ENCODE results near the gene PARVA.

PARVA gene

DNA sequence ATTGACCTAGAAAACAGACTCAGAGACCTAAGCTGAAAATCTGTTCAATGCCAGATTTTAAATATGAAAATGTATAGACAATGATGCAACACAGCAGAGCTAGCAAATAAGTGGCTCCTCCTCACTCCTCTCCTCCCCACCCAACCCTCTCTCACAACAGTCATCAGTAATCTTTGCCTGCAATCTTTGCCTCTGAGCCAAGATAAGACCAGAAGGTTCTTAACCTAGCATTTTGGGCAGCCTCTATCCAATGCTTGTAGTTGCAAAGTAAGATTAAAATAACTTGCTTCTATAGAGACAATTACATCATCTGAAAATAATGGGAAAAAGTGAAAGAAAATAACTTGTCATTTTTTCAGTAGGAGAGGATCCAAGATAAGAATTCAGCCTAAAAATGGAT is 117.3 kb downstream of the PARVA start:
- Histone ChIP-seq H3K4me3 (ENCODE audit: insufficient read depth, low read depth, low read length, poor library complexity, severe bottlenecking) (no peak overlapping the region), H3K9me3 (ENCODE audit: control insufficient read depth, low read length) (no peaks in the 10 kb centered on the region), H3K27me3 (replicated peaks; ENCODE audit: control insufficient read depth, insufficient read depth, low read length, poor library complexity, severe bottlenecking) (no peaks in the 10 kb centered on the region), H3K27ac (ENCODE audit: insufficient read depth, low read length, poor library complexity, severe bottlenecking) (no peak overlapping the region), H3K36me3 (ENCODE audit: control insufficient read depth, insufficient read depth, low read length) (no peaks in the 10 kb centered on the region), H3K4me1 (ENCODE audit: control insufficient read depth, insufficient read depth, low read length, poor library complexity, severe bottlenecking) (no peaks in the 10 kb centered on the region)
- DNase-seq, result no peak

DNA sequence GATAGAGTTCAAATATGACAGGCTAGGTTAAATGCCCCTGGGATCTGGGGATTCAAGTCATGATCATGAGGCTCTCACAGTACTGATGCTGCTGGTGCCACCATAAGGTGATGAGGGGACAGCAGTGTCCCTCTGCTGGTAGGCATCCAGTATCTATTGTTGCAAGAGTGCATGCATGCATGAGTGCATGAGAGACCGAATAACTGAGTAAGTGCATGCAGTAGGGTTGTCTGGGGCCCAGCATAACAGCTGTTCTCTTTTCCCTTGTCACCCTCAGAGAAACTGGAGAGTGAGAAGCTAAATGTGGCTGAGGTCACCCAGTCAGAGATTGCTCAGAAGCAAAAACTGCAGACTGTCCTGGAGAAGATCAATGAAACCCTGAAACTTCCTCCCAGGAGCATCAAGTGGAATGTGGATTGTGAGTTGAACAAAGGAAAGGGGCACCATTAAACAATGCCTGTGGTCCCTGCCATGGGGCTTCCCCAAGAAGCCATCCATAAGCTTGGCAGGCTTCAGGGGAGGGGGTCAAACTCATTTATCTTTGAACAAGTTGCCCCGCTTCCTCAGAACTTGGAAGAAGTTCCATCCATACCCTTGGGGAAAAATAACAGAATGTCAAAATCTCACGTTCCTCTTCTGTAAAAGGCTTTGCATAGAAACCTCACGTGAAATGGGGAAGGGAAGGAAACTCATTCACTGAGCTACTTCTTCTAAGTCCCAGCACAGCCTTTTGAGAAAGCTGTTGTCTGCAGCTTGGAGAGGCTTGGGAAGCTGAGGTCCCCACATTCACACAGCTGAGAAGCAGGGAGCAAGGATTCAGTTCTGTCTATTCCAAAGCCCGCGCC is 119.0 kb downstream of the PARVA start:
- Histone ChIP-seq H3K4me3 (ENCODE audit: insufficient read depth, low read depth, low read length, poor library complexity, severe bottlenecking) (no peak overlapping the region), H3K27me3 (replicated peaks; ENCODE audit: control insufficient read depth, insufficient read depth, low read length, poor library complexity, severe bottlenecking) (no peaks in the 10 kb centered on the region), H3K4me1 (ENCODE audit: control insufficient read depth, insufficient read depth, low read length, poor library complexity, severe bottlenecking) (no peaks in the 10 kb centered on the region), H3K27ac (ENCODE audit: insufficient read depth, low read length, poor library complexity, severe bottlenecking) (no peak overlapping the region), H3K36me3 (ENCODE audit: control insufficient read depth, insufficient read depth, low read length) (no peaks in the 10 kb centered on the region), H3K9me3 (ENCODE audit: control insufficient read depth, low read length) (no peaks in the 10 kb centered on the region)
- no peak for DNase-seq

DNA sequence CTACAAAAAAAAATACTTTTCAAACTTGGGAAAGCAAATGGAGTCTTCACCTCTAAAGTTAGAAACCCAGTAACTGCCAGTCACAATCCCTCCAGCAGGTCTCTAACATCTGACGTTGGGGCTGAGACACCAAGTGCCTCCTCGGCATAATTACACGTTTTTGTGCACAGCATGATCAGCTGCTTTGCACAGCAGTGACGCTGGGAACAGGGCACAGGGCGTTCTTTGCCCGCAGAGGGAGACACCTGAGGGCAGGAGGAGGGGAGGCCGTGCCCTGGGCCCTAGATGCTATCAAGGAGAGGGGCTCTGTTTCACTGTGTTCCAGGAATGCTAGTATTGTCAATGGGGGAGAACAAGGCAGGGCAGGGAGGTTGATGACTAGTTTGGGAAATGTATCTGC is 120.1 kb downstream of the PARVA start:
- Histone ChIP-seq H3K4me1 (ENCODE audit: control insufficient read depth, insufficient read depth, low read length, poor library complexity, severe bottlenecking) (no peaks in the 10 kb centered on the region), H3K36me3 (ENCODE audit: control insufficient read depth, insufficient read depth, low read length) (no peaks in the 10 kb centered on the region), H3K27me3 (replicated peaks; ENCODE audit: control insufficient read depth, insufficient read depth, low read length, poor library complexity, severe bottlenecking) (no peaks in the 10 kb centered on the region), H3K27ac (ENCODE audit: insufficient read depth, low read length, poor library complexity, severe bottlenecking) (no peak overlapping the region), H3K4me3 (ENCODE audit: insufficient read depth, low read depth, low read length, poor library complexity, severe bottlenecking) (no peak overlapping the region), H3K9me3 (ENCODE audit: control insufficient read depth, low read length) (no peaks in the 10 kb centered on the region)
- DNase-seq, result no peak

DNA sequence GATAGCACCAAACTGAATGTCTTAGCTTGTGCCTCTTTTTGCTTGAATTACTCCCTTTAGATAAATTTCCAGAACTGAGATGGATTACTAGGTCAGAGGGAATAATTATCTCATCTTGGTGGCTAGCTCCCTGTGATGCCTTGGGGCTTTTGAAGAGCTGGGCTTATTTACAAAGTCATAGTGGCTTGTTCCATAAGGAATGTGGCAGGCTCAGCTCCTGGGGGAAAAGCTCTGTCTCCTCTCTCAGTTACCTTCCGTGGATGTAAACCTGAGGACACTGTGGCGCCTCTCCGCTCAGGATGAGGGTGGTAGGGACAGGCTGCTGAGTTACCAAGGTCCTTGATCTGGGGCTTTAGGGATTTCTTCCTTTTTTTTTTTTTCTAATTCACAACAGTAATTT is 121.7 kb downstream of the PARVA start:
- H3K4me1 ChIP-seq (ENCODE audit: control insufficient read depth, insufficient read depth, low read length, poor library complexity, severe bottlenecking), result no peaks in the 10 kb centered on the region
- H3K4me3 ChIP-seq (ENCODE audit: insufficient read depth, low read depth, low read length, poor library complexity, severe bottlenecking), result no peak overlapping the region
- no peaks in the 10 kb centered on the region for H3K27me3 ChIP-seq (replicated peaks; ENCODE audit: control insufficient read depth, insufficient read depth, low read length, poor library complexity, severe bottlenecking)
- H3K36me3 ChIP-seq (ENCODE audit: control insufficient read depth, insufficient read depth, low read length), result no peaks in the 10 kb centered on the region
- H3K9me3 ChIP-seq (ENCODE audit: control insufficient read depth, low read length), result no peaks in the 10 kb centered on the region
- H3K27ac ChIP-seq (ENCODE audit: insufficient read depth, low read length, poor library complexity, severe bottlenecking), result no peak overlapping the region
- DNase-seq, result no peak

DNA sequence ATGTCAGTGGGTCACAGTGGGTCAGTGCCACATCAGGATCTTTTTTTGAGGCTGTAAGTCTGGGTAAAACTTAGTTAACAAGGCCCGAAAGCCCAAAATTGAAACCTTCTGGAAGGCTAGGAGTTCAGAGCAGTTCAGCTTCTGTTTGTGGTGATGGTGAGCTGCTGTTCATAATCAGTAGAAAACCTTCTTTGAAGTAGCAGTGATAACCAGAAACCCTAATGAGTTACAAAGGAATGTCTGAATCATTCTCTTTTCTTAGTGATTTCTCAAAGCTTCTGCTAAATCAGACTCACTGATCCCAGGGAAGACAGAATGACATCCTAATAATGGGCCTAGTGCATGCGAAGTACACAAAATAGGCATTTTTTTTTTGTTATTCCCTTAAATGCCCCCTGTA is 124.7 kb downstream of the PARVA start:
- no peak overlapping the region for H3K27ac ChIP-seq (ENCODE audit: insufficient read depth, low read length, poor library complexity, severe bottlenecking)

DNA sequence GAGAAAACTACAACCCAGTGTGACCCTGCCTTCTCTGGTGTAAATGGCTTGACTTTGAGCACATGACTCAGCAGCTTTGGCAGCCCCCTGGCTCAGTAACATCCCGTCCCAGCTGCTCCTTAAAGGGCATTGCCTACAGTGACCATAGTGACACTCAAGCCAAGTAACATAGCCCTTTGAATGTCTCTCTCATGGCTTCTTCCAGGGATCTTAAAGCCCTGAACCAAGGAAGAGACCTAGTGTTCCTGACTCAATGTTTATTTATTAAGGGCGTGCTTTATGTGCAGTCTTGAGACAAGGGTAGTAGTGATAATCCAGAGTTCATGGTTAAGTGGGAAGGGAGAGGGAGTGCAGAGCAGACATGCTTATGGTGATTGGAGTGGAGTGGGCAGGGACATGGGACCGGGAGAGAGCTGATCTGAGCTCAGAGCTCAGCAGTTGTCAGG is 125.7 kb downstream of the PARVA start:
- H3K9me3 ChIP-seq (ENCODE audit: control insufficient read depth, low read length), result no peaks in the 10 kb centered on the region
- H3K27me3 ChIP-seq (replicated peaks; ENCODE audit: control insufficient read depth, insufficient read depth, low read length, poor library complexity, severe bottlenecking), result no peaks in the 10 kb centered on the region
- no peak overlapping the region for H3K4me3 ChIP-seq (ENCODE audit: insufficient read depth, low read depth, low read length, poor library complexity, severe bottlenecking)
- no peaks in the 10 kb centered on the region for H3K4me1 ChIP-seq (ENCODE audit: control insufficient read depth, insufficient read depth, low read length, poor library complexity, severe bottlenecking)
- H3K27ac ChIP-seq (ENCODE audit: insufficient read depth, low read length, poor library complexity, severe bottlenecking), result no peak overlapping the region
- DNase-seq, result no peak
- no peaks in the 10 kb centered on the region for H3K36me3 ChIP-seq (ENCODE audit: control insufficient read depth, insufficient read depth, low read length)

More for the DNA sequence above, 124.7 kb downstream of the PARVA start:
- no peaks in the 10 kb centered on the region for H3K27me3 ChIP-seq (replicated peaks; ENCODE audit: control insufficient read depth, insufficient read depth, low read length, poor library complexity, severe bottlenecking)
- H3K4me3 ChIP-seq (ENCODE audit: insufficient read depth, low read depth, low read length, poor library complexity, severe bottlenecking), result no peak overlapping the region
- DNase-seq, result no peak
- H3K36me3 ChIP-seq (ENCODE audit: control insufficient read depth, insufficient read depth, low read length), result no peaks in the 10 kb centered on the region
- H3K9me3 ChIP-seq (ENCODE audit: control insufficient read depth, low read length), result no peaks in the 10 kb centered on the region
- H3K4me1 ChIP-seq (ENCODE audit: control insufficient read depth, insufficient read depth, low read length, poor library complexity, severe bottlenecking), result no peaks in the 10 kb centered on the region

DNA sequence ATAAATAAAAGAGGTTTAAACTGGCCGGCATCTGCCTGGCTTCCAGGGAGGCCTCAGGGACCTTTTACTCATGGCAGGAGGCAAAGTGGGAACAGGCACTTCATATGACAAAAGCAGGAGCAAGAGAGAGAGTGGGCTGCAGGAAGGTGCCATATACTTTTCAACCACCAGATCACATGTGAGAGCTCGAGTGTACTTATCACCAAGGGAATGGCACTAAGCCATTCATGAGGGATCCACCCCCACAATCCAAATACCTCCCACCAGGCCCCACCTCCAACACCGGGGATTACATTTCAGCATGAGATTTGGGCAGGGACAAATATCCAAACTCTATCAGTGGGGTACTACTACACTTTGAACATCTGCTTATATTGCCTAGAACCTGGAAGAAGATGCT is 126.5 kb downstream of the PARVA start:
- Histone ChIP-seq H3K27me3 (replicated peaks; ENCODE audit: control insufficient read depth, insufficient read depth, low read length, poor library complexity, severe bottlenecking) (no peaks in the 10 kb centered on the region), H3K4me1 (ENCODE audit: control insufficient read depth, insufficient read depth, low read length, poor library complexity, severe bottlenecking) (no peaks in the 10 kb centered on the region), H3K27ac (ENCODE audit: insufficient read depth, low read length, poor library complexity, severe bottlenecking) (no peak overlapping the region), H3K9me3 (ENCODE audit: control insufficient read depth, low read length) (no peaks in the 10 kb centered on the region), H3K36me3 (ENCODE audit: control insufficient read depth, insufficient read depth, low read length) (no peaks in the 10 kb centered on the region), H3K4me3 (ENCODE audit: insufficient read depth, low read depth, low read length, poor library complexity, severe bottlenecking) (no peak overlapping the region)
- no peak for DNase-seq

DNA sequence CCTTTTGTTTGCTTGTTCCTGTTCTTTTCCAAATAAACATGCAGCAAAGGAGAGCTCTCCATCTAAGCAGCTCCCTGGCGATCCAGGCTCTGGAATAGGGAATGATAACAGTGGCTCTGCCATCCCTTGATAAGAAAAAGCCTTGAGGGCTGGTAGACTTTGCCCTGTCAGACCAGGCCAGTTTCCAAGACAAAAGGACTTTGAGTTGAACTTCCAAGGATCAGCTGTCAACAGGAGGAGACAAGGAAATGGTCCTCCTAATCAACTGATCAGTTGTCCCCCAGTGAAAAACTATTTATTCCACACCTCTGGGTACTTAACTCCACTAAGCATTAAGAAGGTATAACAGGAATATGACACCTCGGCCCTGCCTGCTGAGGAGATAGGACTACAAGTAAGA is 127.8 kb downstream of the PARVA start:
- no peaks in the 10 kb centered on the region for H3K27me3 ChIP-seq (replicated peaks; ENCODE audit: control insufficient read depth, insufficient read depth, low read length, poor library complexity, severe bottlenecking)
- no peak for DNase-seq
- H3K9me3 ChIP-seq (ENCODE audit: control insufficient read depth, low read length), result no peaks in the 10 kb centered on the region
- no peak overlapping the region for H3K4me3 ChIP-seq (ENCODE audit: insufficient read depth, low read depth, low read length, poor library complexity, severe bottlenecking)
- no peak overlapping the region for H3K27ac ChIP-seq (ENCODE audit: insufficient read depth, low read length, poor library complexity, severe bottlenecking)
- no peaks in the 10 kb centered on the region for H3K4me1 ChIP-seq (ENCODE audit: control insufficient read depth, insufficient read depth, low read length, poor library complexity, severe bottlenecking)
- no peaks in the 10 kb centered on the region for H3K36me3 ChIP-seq (ENCODE audit: control insufficient read depth, insufficient read depth, low read length)

DNA sequence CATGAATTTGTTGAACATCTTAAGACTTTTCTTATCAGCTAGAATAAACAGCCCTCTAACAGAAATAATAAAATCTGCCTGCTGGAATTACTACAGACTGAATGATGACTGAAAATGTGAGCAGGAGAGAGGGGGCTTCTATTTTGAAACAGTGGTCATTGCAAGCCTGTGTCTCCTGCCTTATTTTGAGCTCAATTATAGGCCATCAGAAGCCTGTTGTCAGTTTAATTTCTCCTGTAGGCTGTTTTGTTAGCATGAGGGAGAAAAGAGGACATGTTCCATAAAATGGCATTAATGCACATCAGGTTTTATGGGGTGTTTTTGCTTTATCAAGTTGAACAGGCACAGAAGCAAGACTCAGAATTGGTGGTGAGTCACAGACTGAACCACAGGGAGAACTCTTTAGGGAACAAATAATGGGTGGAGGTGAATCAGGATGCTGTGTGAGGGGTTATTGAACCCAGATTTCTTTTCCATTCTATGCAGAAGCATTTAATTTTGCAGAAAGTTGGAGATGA is 129.1 kb downstream of the PARVA start:
- H3K4me3 ChIP-seq (ENCODE audit: insufficient read depth, low read depth, low read length, poor library complexity, severe bottlenecking), result no peak overlapping the region
- H3K27me3 ChIP-seq (replicated peaks; ENCODE audit: control insufficient read depth, insufficient read depth, low read length, poor library complexity, severe bottlenecking), result no peaks in the 10 kb centered on the region
- H3K4me1 ChIP-seq (ENCODE audit: control insufficient read depth, insufficient read depth, low read length, poor library complexity, severe bottlenecking), result no peaks in the 10 kb centered on the region
- H3K9me3 ChIP-seq (ENCODE audit: control insufficient read depth, low read length), result no peaks in the 10 kb centered on the region
- no peak for DNase-seq
- H3K36me3 ChIP-seq (ENCODE audit: control insufficient read depth, insufficient read depth, low read length), result no peaks in the 10 kb centered on the region
- H3K27ac ChIP-seq (ENCODE audit: insufficient read depth, low read length, poor library complexity, severe bottlenecking), result no peak overlapping the region

DNA sequence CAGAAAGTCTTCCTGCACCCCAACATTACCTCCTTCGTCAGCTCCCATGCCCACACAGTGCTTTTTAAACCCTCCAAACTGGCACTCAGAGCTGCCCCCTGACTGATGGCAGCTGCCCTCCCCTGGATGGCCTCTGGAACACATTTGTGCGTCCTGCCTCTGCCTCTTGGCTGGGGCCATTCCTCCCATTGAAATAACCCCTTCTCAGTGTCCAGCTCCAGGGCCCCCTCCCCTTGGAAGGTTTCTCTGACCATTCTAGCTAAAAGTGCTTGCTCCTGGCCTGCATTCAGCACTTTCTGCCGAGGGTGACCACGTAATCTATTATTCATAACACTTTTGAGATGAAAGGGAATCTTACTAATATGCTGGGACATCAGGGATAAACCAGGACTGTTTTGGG is 130.0 kb downstream of the PARVA start:
- Histone ChIP-seq H3K27me3 (replicated peaks; ENCODE audit: control insufficient read depth, insufficient read depth, low read length, poor library complexity, severe bottlenecking) (no peaks in the 10 kb centered on the region), H3K36me3 (ENCODE audit: control insufficient read depth, insufficient read depth, low read length) (no peaks in the 10 kb centered on the region), H3K27ac (ENCODE audit: insufficient read depth, low read length, poor library complexity, severe bottlenecking) (no peak overlapping the region), H3K9me3 (ENCODE audit: control insufficient read depth, low read length) (no peaks in the 10 kb centered on the region), H3K4me1 (ENCODE audit: control insufficient read depth, insufficient read depth, low read length, poor library complexity, severe bottlenecking) (no peaks in the 10 kb centered on the region), H3K4me3 (ENCODE audit: insufficient read depth, low read depth, low read length, poor library complexity, severe bottlenecking) (no peak overlapping the region)
- no peak for DNase-seq
